Thymus (tissue), 14 donors: ENCODE data around the gene COQ8A. TPM values are rescaled to one million over a fixed set of nuclear protein-coding genes. Genes with fewer than 3 reads are reported as not detected.

Experiments
- DNase-seq, 9 donors: peaks; one replicate each; pipeline ENCODE4 v3.0.0-alpha.2; 2013; ENCODE audit warnings: low spot score in 9 of 9, low read depth in 6 of 9, missing footprints in 1 of 9
- H3K27ac ChIP-seq, 2 donors: one replicate each; pipeline ENCODE4 v1.5.1; 2013; ENCODE audit warnings: control low read depth in 1 of 2, low read depth in 1 of 2, low read length in 1 of 2, mild to moderate bottlenecking in 1 of 2, moderate library complexity in 1 of 2
- H3K27me3 ChIP-seq, 2 donors: one replicate each; pipeline ENCODE4 v1.5.1; 2013; ENCODE audit warnings: low read length in 1 of 2; ENCODE audit not compliant: control insufficient read depth in 2 of 2, insufficient read depth in 1 of 2
- H3K36me3 ChIP-seq, 2 donors: one replicate each; pipeline ENCODE4 v1.5.1; 2013; ENCODE audit warnings: low read length in 1 of 2, mild to moderate bottlenecking in 1 of 2, moderate library complexity in 1 of 2; ENCODE audit not compliant: control insufficient read depth in 2 of 2, insufficient read depth in 2 of 2
- H3K4me1 ChIP-seq, 2 donors: one replicate each; pipeline ENCODE4 v1.5.1; 2013; ENCODE audit warnings: low read length in 2 of 2; ENCODE audit not compliant: control insufficient read depth in 2 of 2, insufficient read depth in 2 of 2
- H3K4me3 ChIP-seq, 2 donors: one replicate each; pipeline ENCODE4 v1.5.1; 2013; ENCODE audit warnings: low read length in 2 of 2, control low read depth in 1 of 2, mild to moderate bottlenecking in 1 of 2
- H3K9me3 ChIP-seq, 2 donors: one replicate each; pipeline ENCODE4 v1.5.1; 2013; ENCODE audit warnings: low read length in 1 of 2, mild to moderate bottlenecking in 1 of 2; ENCODE audit not compliant: control insufficient read depth in 2 of 2, insufficient read depth in 1 of 2
- WGBS: extraction: QIAGEN DNeasy Blood & Tissue Kit; methylation state at CpG from one replicate; pipeline ENCODE4 v1.1.7; 2013; 5-methylcytosine and 5-hydroxymethylcytosine counted together
- long read RNA-seq, 10 donors: transcript quantifications; one replicate each; lab custom pipeline, GENCODE V29; 2026
- polyA plus RNA-seq: library from polyadenylated mRNA; stranded (reverse); fragments of 200-250 nt; gene quantifications from one replicate; pipeline ENCODE4 v1.2.3, GENCODE V29; 2013
- total RNA-seq: library from RNA; stranded (reverse); fragments of 120-200 nt; gene quantifications from one replicate; pipeline ENCODE4 v1.2.4, GENCODE V29; 2013
- donor health status: healthy.

The COQ8A gene
- 16.8 TPM for total RNA-seq
- 47.1 TPM for polyA plus RNA-seq
- long read RNA-seq, donor 1: 0 reads
- long read RNA-seq, donor 2, transcript COQ8A-201 (15 exons, 2,872 nt): major isoform, 8 of 9 reads
- long read RNA-seq, donor 2, partial matches to known transcripts: 0 of 9 reads
- long read RNA-seq, donor 2, other reads (novel, unspliced or antisense): 0 of 9 reads
- long read RNA-seq, donor 3, transcript COQ8A-201 (15 exons, 2,872 nt): major isoform, 5 of 5 reads
- long read RNA-seq, donor 3, partial matches to known transcripts: 0 of 5 reads
- long read RNA-seq, donor 3, other reads (novel, unspliced or antisense): 0 of 5 reads
- long read RNA-seq, donor 4, partial matches to known transcripts: 0 of 1 reads
- long read RNA-seq, donor 4, other reads (novel, unspliced or antisense): 0 of 1 reads
- long read RNA-seq, donor 5, partial matches to known transcripts: 0 of 4 reads
- long read RNA-seq, donor 5, other reads (novel, unspliced or antisense): 0 of 4 reads
- long read RNA-seq, donor 6, transcript COQ8A-201 (15 exons, 2,872 nt): major isoform, 6 of 6 reads
- long read RNA-seq, donor 6, partial matches to known transcripts: 0 of 6 reads
- long read RNA-seq, donor 6, other reads (novel, unspliced or antisense): 0 of 6 reads
- long read RNA-seq, donor 7, partial matches to known transcripts: 0 of 1 reads
- long read RNA-seq, donor 7, other reads (novel, unspliced or antisense): 0 of 1 reads
- long read RNA-seq, donor 8, partial matches to known transcripts: 0 of 2 reads
- long read RNA-seq, donor 8, other reads (novel, unspliced or antisense): 0 of 2 reads
- long read RNA-seq, donor 9, partial matches to known transcripts: 0 of 1 reads
- long read RNA-seq, donor 9, other reads (novel, unspliced or antisense): 0 of 1 reads
- long read RNA-seq, donor 10: 0 reads

DNA sequence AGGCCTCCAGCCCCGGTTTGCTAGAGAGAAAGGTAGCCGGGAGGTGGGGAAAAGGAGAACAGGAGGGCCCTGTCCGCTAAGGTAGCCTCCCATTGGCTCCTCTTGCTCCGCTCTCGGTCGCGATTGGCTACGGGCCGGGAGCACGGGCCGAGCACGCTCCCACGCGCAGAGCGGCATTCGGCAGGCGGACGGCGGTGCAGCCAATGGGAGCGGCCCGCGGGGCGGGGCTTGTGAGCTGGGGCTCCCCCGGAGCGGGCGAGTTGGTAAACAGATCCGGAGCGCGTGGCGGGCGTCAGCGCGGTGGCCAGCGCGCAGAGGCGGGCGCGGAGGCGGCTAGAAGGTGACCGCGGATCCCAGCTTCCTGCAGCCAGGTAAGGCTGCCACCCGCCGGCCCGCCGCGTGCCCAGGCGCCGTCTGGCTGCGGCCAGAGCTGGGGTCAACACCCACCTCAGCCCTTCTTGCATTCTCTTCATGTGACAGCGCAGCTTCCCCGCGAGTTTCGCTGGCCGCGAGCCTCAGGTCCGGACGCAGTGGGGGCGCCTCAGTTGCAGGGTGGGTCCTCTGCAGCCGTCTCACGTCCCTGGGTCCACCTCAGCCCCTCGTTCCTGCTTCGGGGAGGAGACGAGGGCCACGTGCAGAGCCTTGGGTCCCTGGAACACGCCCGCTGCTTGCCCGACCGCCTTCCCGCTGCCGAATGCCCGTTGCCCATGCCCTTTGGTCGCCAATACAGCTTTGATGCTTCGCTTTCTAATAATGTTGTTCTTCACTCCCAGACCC lies at the start of gene COQ8A:
Gene COQ8A (plus strand): TSS at position 266 of the 777 bp plus-strand sequence. CDS start 21,092 bp downstream, outside the sequence.
- Histone ChIP-seq H3K4me3 (peak within 1 kb of the TSS; percentile 78 to 84), H3K27me3 (no peaks in the 10 kb centered on the region), H3K36me3 (peaks cover 0 to 3% of the 10 kb centered on the region in 2 donors), H3K4me1 (peaks cover 20 to 21% of the 10 kb centered on the region in 2 donors), H3K27ac (peak within 1 kb of the TSS; percentile 98 to 99), H3K9me3 (no peaks in the 10 kb centered on the region)
- DNase-seq: peak in 8 of 9 donors; percentile 96 to 99 (median 98)
- under 1% methylated on average over 73 of the region's 73 CpGs for WGBS

DNA sequence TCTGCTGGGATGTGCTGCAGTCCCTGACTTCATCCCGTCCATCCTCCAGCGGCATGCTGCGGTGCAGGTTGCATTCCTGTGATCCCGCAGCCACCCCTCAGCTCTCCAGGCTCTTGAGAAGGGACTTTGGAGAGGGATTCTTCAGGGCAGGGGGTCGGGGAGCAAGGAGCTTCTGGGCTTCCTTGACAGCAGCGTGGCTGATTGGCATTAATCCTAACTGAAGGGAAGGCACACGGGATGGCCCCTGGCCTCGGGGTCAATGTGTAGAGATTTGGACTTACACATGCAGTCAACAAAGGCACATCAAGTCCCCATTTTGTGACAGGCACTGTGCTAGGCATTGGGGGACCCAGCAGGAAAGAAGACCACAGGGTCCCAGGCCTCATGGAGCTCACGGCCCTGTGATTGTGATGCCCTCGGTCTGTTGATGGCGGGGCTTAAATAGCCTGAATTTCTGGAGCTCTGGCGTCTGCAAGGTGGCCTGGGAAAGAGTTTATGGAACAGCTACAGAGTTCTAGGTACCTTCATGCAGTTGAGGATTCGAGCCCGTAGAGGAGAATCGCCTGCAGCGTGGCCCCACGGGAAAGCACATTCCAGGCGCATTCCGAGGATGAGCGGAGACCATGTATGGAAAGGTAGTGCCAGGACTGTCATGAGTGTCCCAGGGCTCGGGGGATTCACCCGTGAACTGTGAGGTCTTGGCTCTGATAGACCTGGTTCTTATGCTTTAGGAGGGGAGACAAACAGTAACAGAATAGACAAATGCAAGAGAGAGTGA lies 49.6 kb upstream of the COQ8A start:
- Histone ChIP-seq H3K9me3 (no peaks in the 10 kb centered on the region), H3K36me3 (no peaks in the 10 kb centered on the region), H3K4me3 (no peak overlapping the region), H3K4me1 (peaks cover 4 to 9% of the 10 kb centered on the region in 2 donors), H3K27me3 (no peaks in the 10 kb centered on the region), H3K27ac (no peak overlapping the region)
- 94% methylated on average over 22 of the region's 22 CpGs for WGBS
- DNase-seq: no peak

DNA sequence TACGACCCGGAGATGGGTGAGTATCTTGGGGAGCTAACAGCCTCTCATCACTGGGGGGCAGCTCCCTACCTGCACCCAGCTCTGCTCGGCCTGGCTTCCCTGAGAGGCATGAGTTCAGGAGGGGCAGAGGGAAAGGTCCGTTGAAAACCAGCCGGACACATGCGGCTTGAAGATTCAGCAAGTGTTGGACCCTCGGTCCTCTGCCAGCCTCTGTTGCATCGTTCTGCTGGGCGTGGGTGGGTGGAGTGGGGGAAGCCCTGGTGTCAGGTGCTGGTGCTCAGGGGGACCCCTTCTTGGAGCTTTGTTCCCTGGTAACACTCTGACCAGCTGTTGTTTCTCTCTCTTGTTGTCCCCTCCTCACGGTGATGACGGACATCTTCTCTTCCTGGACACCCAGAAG lies 48.7 kb upstream of the COQ8A start:
- DNase-seq: no peak
- H3K4me3 ChIP-seq: no peak overlapping the region
- no peaks in the 10 kb centered on the region for H3K36me3 ChIP-seq
- no peaks in the 10 kb centered on the region for H3K9me3 ChIP-seq
- no peaks in the 10 kb centered on the region for H3K27me3 ChIP-seq
- 97% methylated on average over 11 of the region's 11 CpGs for WGBS
- no peak overlapping the region for H3K27ac ChIP-seq
- H3K4me1 ChIP-seq: peaks cover 1 to 3% of the 10 kb centered on the region in 2 donors

DNA sequence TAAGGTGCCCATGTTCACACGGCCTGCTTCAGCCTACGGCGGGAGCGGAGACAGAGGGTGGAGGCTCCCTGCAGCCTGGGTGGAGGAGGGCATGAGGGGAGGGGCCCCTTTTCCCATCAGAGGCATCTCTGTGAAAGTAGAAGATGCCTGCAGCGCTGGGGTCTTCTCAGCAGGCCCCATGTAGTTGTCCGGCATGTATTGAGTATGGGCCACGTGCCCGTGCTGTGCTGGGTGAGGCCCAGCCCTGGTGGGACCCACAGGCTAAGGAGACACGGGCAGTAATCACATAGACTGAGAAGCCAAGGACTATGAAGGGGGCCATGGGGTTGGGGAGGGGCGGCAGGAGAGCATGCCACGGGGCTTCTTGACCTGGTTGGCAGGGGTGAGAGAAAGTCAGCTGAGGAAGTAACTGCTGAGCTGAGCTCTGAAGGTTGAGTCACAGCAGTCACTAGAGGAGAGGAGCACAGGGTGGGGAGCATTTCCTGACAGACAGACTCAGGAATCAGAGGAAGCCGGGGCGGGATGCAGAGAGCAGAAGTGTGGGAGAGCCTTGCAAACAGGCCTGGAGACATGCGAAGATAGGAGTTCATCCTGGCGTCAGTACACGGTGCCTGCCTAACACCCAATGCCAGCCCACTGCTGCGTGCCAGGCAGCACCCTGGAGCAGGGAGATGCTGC lies 48.1 kb upstream of the COQ8A start:
- Histone ChIP-seq H3K9me3 (no peaks in the 10 kb centered on the region), H3K4me1 (no peaks in the 10 kb centered on the region), H3K36me3 (no peaks in the 10 kb centered on the region), H3K27ac (no peak overlapping the region), H3K4me3 (no peak overlapping the region), H3K27me3 (no peaks in the 10 kb centered on the region)
- DNase-seq: no peak
- 95% methylated on average over 17 of the region's 17 CpGs for WGBS

DNA sequence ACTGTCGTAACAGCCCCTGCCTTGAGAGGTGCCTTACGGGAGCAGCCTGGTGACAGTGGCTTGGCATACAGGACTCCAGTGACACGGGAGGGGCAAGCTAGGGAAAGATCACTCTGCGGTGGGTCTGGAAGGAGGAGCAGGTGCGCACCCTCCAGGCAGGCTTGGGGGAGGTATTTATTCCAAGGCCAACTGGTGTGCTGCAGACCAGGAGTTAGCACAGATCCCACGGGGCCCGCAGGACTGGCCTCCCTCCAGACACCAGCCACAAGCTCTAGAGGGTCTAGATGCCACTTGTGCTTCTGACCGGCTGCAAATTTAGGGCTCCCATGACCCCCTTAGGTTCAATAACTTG lies 47.6 kb upstream of the COQ8A start:
- 91% methylated on average over 8 of the region's 8 CpGs for WGBS

DNA sequence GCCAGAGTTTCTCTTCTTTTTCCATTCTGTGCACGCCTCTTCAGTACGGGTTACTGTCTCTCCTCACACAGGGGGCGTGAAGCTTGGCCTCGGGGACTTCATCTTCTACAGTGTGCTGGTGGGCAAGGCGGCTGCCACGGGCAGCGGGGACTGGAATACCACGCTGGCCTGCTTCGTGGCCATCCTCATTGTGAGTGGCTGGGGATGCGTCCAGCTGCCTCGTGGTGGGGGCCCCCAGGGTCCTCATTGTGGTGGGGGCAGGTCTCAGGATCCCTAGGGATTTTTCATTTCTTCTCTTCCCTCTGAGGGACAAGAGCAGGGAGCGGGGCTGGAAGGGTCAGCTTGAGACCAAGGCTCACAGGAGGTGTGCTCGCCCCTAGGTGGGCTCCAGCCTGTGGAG lies 46.2 kb upstream of the COQ8A start:
- no peak overlapping the region for H3K27ac ChIP-seq
- H3K4me1 ChIP-seq: no peaks in the 10 kb centered on the region
- no peak for DNase-seq
- WGBS: 96% methylated on average over 13 of the region's 13 CpGs
- H3K36me3 ChIP-seq: no peaks in the 10 kb centered on the region
- no peaks in the 10 kb centered on the region for H3K9me3 ChIP-seq
- no peak overlapping the region for H3K4me3 ChIP-seq
- no peaks in the 10 kb centered on the region for H3K27me3 ChIP-seq

More for the DNA sequence above, 47.6 kb upstream of the COQ8A start:
- DNase-seq: no peak
- no peaks in the 10 kb centered on the region for H3K36me3 ChIP-seq
- H3K4me3 ChIP-seq: no peak overlapping the region
- H3K4me1 ChIP-seq: no peaks in the 10 kb centered on the region
- H3K9me3 ChIP-seq: no peaks in the 10 kb centered on the region
- H3K27me3 ChIP-seq: no peaks in the 10 kb centered on the region
- no peak overlapping the region for H3K27ac ChIP-seq

DNA sequence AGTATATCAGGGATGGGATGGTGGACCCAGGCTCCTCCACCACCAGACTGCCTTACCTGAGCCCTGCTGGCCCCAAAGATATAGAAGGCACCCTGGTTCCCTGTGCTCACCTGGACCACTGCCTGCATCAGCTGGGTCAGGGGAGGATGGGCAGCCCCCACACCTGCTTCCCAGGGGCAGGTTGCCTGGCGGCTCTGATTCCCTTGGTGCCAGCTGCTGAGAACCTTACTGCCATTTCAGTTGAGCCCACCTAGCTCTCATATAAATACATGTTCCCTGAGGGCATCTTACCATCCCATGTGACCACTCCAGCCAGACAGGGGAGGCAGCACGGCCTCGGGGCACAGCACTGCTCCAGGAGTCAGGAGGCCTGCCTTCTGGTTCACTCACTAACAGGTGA lies 45.3 kb upstream of the COQ8A start:
- WGBS: 95% methylated on average over 3 of the region's 3 CpGs
- H3K4me3 ChIP-seq: no peak overlapping the region
- H3K4me1 ChIP-seq: no peaks in the 10 kb centered on the region
- DNase-seq: no peak
- H3K27me3 ChIP-seq: no peaks in the 10 kb centered on the region
- H3K27ac ChIP-seq: no peak overlapping the region
- no peaks in the 10 kb centered on the region for H3K36me3 ChIP-seq
- H3K9me3 ChIP-seq: no peaks in the 10 kb centered on the region

DNA sequence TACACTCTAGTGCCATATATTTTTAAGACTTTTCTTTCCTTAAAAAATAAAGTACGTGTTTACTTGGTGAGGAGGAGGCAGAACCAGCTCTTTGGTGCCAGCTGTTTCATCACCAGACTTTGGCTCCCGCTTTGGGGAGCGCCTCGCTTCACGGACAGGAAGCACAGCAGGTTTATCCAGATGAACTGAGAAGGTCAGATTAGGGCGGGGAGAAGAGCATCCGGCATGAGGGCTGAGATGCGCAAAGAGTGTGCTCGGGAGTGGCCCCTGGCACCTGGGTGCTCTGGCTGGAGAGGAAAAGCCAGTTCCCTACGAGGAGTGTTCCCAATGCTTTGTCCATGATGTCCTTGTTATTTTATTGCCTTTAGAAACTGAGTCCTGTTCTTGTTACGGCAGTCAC lies 44.5 kb upstream of the COQ8A start:
- Histone ChIP-seq H3K9me3 (no peaks in the 10 kb centered on the region), H3K36me3 (no peaks in the 10 kb centered on the region), H3K27me3 (no peaks in the 10 kb centered on the region), H3K27ac (no peak overlapping the region), H3K4me1 (no peaks in the 10 kb centered on the region), H3K4me3 (no peak overlapping the region)
- 93% methylated on average over 11 of the region's 11 CpGs for WGBS
- DNase-seq: no peak
